ENCODE results near the gene S100A2. TPM values are rescaled to one million over a fixed set of nuclear protein-coding genes. Genes with fewer than 3 reads are reported as not detected.

The S100A2 gene
- polyA plus RNA-seq (ENCODE audit: insufficient read length): 2.0 TPM

GRCh38 chr1:153565529-153566374, at the start of gene S100A2:
TSS of gene S100A2 (minus strand) at chr1:153565844. CDS start at chr1:153563877, 1,967 bp downstream.
- no peak for DNase-seq (ENCODE audit: low read depth)

GRCh38 chr1:153615406-153615805, 49.8 kb upstream of the S100A2 start:
- no peak for DNase-seq (ENCODE audit: low read depth)

- no peak for DNase-seq (ENCODE audit: low read depth)
Observed at GRCh38 chr1:153614906-153615305, 49.3 kb upstream of the S100A2 start.

- DNase-seq (ENCODE audit: low read depth): no peak
Observed at GRCh38 chr1:153614189-153614900, 48.7 kb upstream of the S100A2 start.

DNA sequence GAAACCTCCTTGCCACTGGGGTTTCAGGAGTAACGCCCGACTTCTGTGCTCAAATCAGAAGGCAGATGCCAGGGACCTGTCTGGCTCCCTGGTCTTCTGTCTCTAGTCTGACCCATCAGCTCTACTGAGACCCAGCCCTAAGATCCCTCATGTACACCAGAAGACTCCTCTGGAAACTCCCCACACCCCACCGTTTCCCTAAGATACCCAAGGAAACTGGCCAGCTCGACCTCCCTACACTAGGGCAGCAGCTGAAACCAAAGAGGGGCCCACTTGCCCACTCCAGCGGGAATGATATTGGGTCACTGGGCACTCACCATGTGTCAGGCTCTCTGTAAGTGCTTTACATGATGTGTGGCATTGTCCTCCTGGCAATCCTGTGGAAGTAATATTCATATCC, 47.8 kb upstream of the S100A2 start:
- no peak for DNase-seq (ENCODE audit: low read depth)

DNA sequence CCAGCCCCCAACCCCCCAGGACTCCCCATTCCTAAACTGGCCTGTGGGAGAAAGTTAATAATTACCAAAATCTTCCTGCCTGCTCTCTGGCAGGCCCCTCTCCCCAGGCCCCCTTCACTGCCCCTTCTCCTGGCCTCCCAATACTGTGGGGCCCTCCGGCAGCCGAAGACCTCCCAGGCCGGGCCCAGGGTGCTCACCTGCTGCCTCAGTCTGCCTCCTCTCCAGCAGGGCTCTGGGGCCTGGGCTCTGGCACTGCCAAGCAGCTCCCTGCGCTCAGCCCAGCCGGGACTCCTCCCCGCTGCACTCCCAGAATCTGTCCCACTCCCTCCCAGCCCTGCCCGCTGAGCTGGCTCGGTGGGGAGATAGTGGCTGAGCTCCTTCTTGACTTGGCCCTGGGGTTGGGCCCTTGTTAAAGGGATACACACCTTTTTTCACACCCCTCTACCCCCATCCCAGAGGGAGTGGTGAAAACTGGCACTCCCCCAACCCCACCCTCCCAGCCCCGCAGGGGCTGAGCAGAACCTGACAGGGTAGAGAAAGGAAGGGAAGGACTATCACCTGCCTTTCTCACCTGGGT, 47.2 kb upstream of the S100A2 start, which contains the start of gene S100A16:
S100A16 (minus strand) TSS at position 383 of the 577 bp plus-strand sequence. CDS start 4,986 bp downstream, outside the sequence.
- no peak for DNase-seq (ENCODE audit: low read depth)

DNA sequence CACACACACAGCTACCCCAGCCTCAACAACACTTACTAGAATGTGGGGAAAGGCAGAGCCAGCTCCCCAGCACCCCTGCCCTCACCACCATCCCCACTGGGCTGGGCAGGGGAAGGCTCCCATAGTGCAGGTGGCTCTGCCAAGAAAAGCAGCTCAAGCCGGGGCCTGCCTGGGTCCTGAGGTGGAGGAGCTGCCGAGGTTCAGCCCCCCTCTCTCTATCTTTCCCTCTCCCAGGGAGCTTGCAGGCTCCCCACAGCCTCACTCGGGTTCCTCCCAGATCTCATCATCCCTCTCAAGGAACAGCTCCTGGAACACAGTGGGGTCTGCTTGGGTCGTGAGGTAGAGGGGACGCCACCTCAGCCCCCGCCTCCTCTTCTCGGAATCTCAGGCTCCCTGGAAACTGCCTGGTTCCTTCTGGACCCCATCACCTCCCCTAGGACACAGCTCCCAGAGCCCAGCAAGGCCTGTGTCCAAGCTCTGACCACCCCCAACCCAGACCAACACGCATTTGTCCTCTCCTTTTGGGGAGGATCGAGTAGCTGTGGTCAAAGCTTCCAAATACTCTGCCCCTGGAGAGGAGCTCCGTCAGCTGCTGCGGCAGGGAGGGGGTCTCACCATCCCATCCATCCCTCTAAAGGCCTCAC, 46.6 kb upstream of the S100A2 start:
- no peak for DNase-seq (ENCODE audit: low read depth)

GRCh38 chr1:153611356-153611755, 45.7 kb upstream of the S100A2 start:
- DNase-seq (ENCODE audit: low read depth): no peak

- no peak for DNase-seq (ENCODE audit: low read depth)
Observed at GRCh38 chr1:153610811-153611301, 45.2 kb upstream of the S100A2 start.

GRCh38 chr1:153610334-153610733, 44.7 kb upstream of the S100A2 start:
- no peak for DNase-seq (ENCODE audit: low read depth)

GRCh38 chr1:153609585-153609907, 43.9 kb upstream of the S100A2 start:
- DNase-seq (ENCODE audit: low read depth): no peak

DNA sequence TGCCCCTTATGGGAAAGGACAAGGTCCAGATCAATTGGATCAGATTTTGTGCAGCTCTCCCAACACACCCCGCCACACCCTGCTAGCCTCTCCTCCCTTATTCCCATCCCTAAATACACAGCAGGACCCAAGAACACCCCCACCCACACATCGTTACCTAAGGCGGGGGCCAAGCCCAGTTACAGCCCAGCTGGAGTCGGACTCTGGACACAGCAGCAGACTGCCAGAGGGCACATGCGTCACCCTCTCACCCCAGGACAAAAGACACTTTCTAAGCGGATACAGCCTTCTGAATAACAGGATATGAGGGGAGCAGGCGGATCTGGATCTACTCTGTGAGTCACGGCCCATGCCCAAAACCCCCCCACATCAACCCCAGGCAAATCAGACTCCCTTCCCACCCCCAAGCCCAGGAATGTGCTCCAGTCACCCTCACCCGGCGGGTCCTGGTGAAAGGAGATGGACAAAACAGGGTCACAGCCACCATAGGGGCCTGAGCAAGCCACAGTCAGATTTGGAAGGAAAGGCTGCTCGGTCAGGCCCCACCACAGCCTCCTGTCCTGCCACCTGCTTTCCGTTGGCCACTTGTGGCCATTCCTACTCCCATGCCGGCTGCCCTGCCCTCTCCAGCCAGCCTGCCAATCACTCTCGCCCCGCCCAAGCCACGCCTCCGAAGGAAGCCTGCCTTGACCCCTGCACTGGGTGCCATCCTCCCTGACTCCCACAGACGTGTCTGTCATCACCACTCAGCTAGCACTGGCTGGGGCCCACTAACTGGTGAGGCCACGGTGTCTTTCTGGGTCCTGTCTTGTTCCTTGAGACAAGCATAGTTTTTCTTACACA, 43.3 kb upstream of the S100A2 start:
- DNase-seq (ENCODE audit: low read depth): no peak

- DNase-seq (ENCODE audit: low read depth): no peak
Observed at GRCh38 chr1:153608089-153608682, 42.5 kb upstream of the S100A2 start.

GRCh38 chr1:153607381-153607780, 41.7 kb upstream of the S100A2 start:
- DNase-seq (ENCODE audit: low read depth): no peak

DNA sequence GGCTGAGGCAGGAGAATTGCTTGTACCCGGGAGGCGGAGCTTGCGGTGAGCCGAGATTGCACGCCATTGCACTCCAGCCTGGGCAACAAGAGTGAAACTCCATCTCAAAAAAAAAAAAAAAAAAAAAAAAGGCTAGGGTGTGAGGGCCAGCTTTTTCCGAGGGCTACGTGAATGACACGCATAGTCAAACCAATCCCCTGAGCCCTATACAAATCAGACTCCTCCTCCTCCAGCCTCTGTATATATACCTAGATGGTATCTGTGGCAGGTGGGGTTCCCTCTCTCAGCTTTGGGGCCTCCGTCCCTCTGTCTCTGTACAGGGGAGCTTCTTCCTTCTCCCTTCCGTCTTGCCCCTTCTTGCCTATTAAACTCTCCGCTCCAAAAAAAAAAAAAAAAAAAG, 40.5 kb upstream of the S100A2 start:
- no peak for DNase-seq (ENCODE audit: low read depth)

GRCh38 chr1:153602749-153603148, 37.1 kb upstream of the S100A2 start:
- no peak for DNase-seq (ENCODE audit: low read depth)

DNA sequence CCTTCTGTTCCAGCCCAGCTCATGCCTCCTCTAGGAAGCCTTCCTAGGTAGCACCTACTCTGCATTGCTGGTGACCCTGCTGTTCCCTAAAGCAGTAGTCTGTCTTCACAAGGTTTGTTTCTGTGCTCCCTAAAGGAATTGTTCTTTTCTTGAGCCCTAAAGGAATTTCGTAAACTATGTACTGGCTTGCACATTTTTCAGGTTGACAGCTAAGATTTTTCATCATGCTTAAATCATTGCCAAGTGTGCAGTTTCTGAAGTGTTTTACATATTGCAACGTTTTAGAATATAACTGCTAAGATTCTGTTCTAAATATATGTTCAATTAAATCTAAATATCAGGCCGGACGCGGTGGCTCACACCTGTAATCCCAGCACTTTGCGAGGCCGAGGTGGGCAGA, 34.2 kb upstream of the S100A2 start:
- DNase-seq (ENCODE audit: low read depth): no peak

DNA sequence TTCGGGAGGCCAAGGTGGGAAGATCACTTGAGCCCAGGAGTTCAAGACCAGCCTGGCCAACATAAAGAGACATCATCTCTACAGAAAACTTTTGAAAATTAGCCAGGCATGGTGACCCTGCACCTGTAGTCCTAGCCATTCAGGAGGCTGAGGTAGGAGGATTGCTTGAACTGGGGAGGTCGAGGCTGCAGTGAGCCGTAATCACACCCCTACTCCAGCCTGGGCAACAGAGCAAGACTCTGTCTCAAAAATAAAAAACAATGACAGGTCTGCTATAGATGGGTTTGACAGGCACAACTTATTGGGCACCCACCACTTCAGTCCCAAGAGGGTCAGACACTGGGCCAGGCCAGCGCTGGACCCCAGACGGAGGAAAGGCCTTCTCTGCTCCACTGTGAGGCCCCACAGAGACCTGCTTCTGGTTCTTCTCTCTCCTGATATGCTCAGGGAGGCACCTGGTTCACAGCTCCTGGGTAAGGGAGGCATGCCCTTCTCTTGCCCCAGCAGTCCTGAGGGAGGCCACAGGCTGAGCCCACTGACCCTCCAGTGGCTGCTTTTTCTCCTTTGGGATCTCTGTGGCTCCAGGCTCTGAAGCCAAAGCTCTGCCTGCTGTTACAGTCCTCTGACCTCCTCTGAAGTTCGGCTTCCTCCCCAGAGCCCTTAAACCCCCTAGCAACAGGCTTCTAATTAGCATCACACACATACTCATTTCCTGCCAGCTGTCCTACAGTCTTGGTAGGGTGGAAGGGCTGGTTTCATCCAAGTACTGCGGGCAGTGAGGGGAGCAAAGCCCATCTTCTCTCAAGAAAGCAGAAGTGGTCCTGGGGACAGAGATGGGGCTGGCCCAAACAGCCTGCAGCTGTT, 32.9 kb upstream of the S100A2 start:
- no peak for DNase-seq (ENCODE audit: low read depth)

DNA sequence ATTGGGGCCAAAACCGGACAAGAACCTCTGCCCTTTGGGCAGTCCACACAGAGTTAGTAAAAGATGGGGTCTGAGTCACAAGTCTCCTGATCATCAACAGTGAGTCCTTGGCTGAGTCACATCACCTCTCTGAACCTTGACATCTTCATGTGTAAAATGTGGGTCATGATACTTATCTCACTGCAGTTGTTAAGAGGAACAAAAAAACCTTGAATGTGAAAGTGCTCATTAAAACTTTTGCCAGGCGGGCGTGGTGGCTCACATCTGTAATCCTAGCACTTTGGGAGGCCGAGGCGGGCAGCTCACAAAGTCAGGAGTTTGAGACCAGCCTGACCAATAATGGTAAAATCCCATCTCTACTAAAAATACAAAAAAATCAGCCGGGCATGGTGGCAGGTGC, 31.6 kb upstream of the S100A2 start:
- no peak for DNase-seq (ENCODE audit: low read depth)

DNA sequence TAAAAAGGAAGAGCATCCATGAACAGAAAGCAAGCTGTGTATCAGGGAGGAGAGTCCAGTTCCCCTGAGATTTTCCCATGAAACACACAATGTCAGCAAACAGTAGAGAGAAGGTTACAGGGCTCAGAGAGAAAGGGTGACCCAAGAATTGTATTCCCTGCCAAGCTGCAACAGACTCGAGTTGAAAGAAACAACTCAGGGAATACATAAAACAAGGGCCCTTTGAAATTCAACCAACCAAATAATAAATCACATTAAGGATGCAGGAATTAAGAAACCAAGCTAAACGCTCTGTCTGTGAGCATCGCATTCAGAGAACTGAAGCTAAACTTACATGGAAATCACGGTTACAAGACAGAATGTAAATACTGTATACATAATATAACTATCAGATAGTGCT, 27.1 kb upstream of the S100A2 start:
- no peak for DNase-seq (ENCODE audit: low read depth)
